ENCODE results near the gene CIRBP. TPM values are rescaled to one million over a fixed set of nuclear protein-coding genes. Genes with fewer than 3 reads are reported as not detected.

CIRBP gene
- total RNA-seq, 1 donor from 2014 or later, result 370 TPM

DNA sequence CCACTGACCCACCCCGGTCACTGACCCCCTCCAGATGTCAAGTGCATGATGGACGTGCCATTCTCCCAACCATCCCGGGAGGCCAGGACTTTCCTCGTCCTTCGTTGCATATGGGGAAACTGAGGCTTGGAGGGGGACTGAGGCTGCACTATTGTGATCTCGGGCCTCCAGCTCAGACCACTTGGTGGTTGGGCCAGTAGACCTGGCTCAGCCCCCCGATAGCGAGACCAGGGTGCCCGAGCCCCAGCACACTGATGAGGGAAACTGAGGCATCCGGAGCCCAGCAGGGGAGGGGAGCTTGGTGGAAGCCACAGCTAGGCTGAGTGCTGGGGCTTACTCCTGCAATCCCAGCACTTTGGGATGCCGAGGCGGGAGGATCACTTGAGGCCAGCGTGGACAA is 26.9 kb downstream of the CIRBP start:
- Histone ChIP-seq H3K4me3 (ENCODE audit: low read depth, low read length) (no peak overlapping the region), H3K27me3 (ENCODE audit: control insufficient read depth, insufficient read depth, low read length) (peaks cover 3% of the 10 kb centered on the region), H3K36me3 (ENCODE audit: control insufficient read depth, insufficient read depth, low read length) (no peaks in the 10 kb centered on the region)
- TF ChIP-seq, protein P1, sequence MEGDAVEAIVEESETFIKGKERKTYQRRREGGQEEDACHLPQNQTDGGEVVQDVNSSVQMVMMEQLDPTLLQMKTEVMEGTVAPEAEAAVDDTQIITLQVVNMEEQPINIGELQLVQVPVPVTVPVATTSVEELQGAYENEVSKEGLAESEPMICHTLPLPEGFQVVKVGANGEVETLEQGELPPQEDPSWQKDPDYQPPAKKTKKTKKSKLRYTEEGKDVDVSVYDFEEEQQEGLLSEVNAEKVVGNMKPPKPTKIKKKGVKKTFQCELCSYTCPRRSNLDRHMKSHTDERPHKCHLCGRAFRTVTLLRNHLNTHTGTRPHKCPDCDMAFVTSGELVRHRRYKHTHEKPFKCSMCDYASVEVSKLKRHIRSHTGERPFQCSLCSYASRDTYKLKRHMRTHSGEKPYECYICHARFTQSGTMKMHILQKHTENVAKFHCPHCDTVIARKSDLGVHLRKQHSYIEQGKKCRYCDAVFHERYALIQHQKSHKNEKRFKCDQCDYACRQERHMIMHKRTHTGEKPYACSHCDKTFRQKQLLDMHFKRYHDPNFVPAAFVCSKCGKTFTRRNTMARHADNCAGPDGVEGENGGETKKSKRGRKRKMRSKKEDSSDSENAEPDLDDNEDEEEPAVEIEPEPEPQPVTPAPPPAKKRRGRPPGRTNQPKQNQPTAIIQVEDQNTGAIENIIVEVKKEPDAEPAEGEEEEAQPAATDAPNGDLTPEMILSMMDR (IDR thresholded peaks at IDR 0.05; ENCODE audit: insufficient read depth, low read length, severe bottlenecking), result no peak
- no peak for FAIRE-seq
- DNase-seq (ENCODE audit: low read depth), result no peak

DNA sequence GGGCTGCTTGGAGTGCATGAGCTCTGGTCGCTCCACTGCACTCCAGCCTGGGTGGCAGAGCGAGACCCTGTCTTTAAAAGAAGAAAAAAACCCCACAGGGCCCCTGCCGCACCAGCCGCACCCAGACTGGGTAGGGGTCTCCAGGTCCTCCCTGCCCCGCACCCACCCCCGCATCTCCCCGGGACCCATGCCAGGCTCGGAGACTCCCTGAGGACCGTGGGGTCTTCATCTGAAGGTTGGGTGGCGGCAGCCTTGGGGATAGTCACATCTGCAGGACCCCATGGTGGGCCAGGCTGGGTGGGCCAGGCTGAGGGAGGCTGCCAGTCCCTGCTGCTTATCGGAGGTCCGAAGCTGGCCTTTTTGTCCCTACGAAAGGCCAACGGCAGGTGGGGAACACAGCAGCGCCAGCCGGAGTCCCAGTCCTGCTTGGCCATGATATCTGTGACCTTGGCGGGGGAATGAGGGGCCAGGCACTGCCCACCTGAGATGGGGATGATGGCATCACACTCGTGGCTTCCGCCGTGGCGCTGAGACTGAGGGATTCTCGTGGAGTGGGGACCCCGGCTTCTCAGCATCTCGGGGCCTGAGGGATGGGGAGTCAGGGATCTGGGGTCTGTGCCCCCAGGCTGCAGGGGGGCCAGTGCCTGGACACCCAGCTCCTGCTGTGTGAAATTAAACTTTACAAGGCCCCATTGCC is 27.6 kb downstream of the CIRBP start:
- no peak for DNase-seq (ENCODE audit: low read depth)
- TF ChIP-seq, protein P1 (IDR thresholded peaks at IDR 0.05; ENCODE audit: insufficient read depth, low read length, severe bottlenecking), result no peak
- no peak overlapping the region for H3K4me3 ChIP-seq (ENCODE audit: low read depth, low read length)
- H3K36me3 ChIP-seq (ENCODE audit: control insufficient read depth, insufficient read depth, low read length), result no peaks in the 10 kb centered on the region
- H3K27me3 ChIP-seq (ENCODE audit: control insufficient read depth, insufficient read depth, low read length), result peaks cover 3% of the 10 kb centered on the region
- no peak for FAIRE-seq

DNA sequence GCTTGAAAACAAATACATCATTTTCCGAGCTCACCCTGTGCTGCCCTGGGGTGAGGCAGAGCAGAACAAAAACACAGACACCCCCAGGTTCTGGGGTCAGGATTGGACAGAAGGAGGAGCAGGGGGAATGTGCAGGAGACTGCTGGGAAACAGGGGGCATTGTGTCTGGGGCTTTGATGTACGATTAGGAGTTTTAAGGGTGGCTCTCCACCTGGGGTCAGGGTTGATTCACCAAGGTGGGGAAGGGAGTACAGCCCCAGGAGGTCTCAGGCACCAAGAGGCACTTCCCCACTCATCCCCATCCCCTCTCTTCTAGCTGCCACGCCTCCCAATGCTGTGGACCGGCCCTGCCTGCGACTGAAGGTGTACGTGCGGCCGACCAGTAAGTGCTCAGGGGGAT is 29.1 kb downstream of the CIRBP start:
- FAIRE-seq (no peak), DNase-seq (ENCODE audit: low read depth) (no peak)
- Histone ChIP-seq H3K4me3 (ENCODE audit: low read depth, low read length) (no peak overlapping the region), H3K36me3 (ENCODE audit: control insufficient read depth, insufficient read depth, low read length) (no peaks in the 10 kb centered on the region), H3K27me3 (ENCODE audit: control insufficient read depth, insufficient read depth, low read length) (peaks cover 3% of the 10 kb centered on the region)
- TF ChIP-seq, protein P1 (IDR thresholded peaks at IDR 0.05; ENCODE audit: insufficient read depth, low read length, severe bottlenecking), result no peak

DNA sequence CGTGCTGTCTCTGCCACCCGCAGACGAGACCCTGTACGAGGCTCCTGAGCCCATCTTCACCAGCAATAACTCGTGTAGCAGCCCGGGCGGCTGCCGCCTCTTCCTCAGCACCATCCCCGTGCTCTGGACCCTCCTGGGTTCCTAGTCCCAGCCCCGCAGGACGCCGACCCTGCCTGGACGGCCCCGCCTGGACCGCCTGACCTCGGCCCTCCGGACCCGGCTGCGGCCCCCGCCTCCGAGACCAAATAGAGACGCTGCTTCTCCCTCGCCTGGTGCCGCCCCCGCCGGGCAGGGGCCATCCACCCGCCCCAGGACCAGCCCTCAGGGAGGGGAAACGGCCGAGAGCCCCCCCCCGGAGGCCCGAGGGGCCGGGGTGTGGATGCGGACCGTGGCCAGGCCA is 30.7 kb downstream of the CIRBP start:
- no peak for FAIRE-seq

DNA sequence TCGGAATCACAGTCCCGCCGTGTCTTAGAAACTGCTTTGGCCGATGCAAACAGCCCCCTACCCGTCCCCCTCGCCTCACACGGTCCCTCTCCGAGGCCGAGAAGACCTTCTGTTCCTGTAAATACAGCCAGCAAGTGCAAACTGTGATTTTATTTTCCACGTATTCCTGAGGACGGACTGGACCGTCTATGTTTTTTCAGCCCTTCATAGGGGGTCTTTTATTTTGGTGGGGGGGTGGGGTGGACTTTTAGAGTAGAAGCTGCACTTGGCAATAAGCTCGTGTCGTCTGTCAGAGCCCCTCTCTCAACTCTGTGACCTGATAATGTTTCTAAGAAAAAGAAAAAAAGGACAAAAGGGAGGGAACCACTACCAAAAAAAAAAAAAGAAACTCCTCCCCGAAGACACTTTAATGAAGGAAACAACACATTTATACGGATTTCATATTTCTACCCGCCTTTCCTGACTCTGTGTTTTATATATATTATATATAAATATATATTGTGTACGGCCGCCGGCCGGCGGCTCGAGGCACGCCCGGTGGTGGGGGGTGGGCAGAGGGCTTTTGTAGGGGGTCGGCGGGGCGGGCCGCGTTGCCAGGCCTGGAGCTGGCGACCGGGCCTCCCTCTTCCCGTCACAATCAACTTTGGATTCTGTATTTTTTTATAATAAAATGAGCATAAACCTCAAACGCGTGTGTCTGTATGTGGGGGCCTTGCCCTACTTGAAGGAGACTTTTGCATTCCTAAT is 31.8 kb downstream of the CIRBP start:
- DNase-seq (ENCODE audit: low read depth), result no peak
- FAIRE-seq, result no peak
- no peaks in the 10 kb centered on the region for H3K27me3 ChIP-seq (ENCODE audit: control insufficient read depth, insufficient read depth, low read length)
- H3K4me3 ChIP-seq (ENCODE audit: low read depth, low read length), result no peak overlapping the region
- TF ChIP-seq, protein P1 (IDR thresholded peaks at IDR 0.05; ENCODE audit: insufficient read depth, low read length, severe bottlenecking), result no peak
- no peaks in the 10 kb centered on the region for H3K36me3 ChIP-seq (ENCODE audit: control insufficient read depth, insufficient read depth, low read length)

More for the DNA sequence above, 30.7 kb downstream of the CIRBP start:
- Histone ChIP-seq H3K4me3 (ENCODE audit: low read depth, low read length) (no peak overlapping the region), H3K36me3 (ENCODE audit: control insufficient read depth, insufficient read depth, low read length) (no peaks in the 10 kb centered on the region), H3K27me3 (ENCODE audit: control insufficient read depth, insufficient read depth, low read length) (peaks cover 1% of the 10 kb centered on the region)
- no peak for DNase-seq (ENCODE audit: low read depth)
- TF ChIP-seq, protein P1 (IDR thresholded peaks at IDR 0.05; ENCODE audit: insufficient read depth, low read length, severe bottlenecking), result no peak

Data from bronchial epithelial cell (primary cell).